CD4-positive, alpha-beta T cell (primary cell): ENCODE data around the gene ARHGEF28. TPM values are rescaled to one million over a fixed set of nuclear protein-coding genes. Genes with fewer than 3 reads are reported as not detected.

ENCODE experiments used
- ATAC-seq: fragments of 200-7000 bp; cut with Tn5 transposase; one replicate; pipeline ENCODE4 v1.10.0; 2022; ENCODE audit warnings: mild to moderate bottlenecking; ENCODE audit not compliant: poor library complexity
- CTCF ChIA-PET: fragments of 350-600 bp; sonication (Branson Sonifier 250); formaldehyde crosslinking; loops from one replicate; lab custom pipeline; 2021; ENCODE audit warnings: antibody characterized with exemption, inconsistent platforms; lab: Charles Lee
- POLR2A ChIA-PET: fragments of 350-600 bp; sonication (Branson Sonifier 250); formaldehyde crosslinking; loops from one replicate; lab custom pipeline; 2021; ENCODE audit warnings: antibody characterized with exemption, inconsistent platforms; lab: Charles Lee
- DNase-seq, 14 experiments: peaks; one replicate each; pipeline ENCODE4 v3.0.0-alpha.2; 2013 to 2020; ENCODE audit warnings: mixed read lengths in 2 of 14
- H3K27ac ChIP-seq, 2 donors: one replicate each; pipeline versions ENCODE4 v1.5.1 to v1.7.0; 2013; ENCODE audit warnings: low read length in 2 of 2, low read depth in 1 of 2, mild to moderate bottlenecking in 1 of 2
- H3K27me3 ChIP-seq, 2 experiments: 1 replicate in 1 of 2; 2 replicates in 1 of 2; pipeline versions ENCODE4 v1.6.1 to v1.7.0; 2013; ENCODE audit warnings: low read length in 2 of 2, control low read depth in 1 of 2, mild to moderate bottlenecking in 1 of 2, moderate library complexity in 1 of 2; ENCODE audit not compliant: insufficient read depth in 2 of 2, control insufficient read depth in 1 of 2
- H3K36me3 ChIP-seq: one replicate; pipeline ENCODE4 v1.6.1; 2013; ENCODE audit warnings: low read length, control low read depth; ENCODE audit not compliant: insufficient read depth
- H3K4me1 ChIP-seq: one replicate; pipeline ENCODE4 v1.6.1; 2013; ENCODE audit warnings: low read length, control low read depth; ENCODE audit not compliant: insufficient read depth
- H3K4me3 ChIP-seq: one replicate; pipeline ENCODE4 v1.5.1; 2013; ENCODE audit warnings: mild to moderate bottlenecking, low read length, moderate library complexity
- H3K9me3 ChIP-seq, 2 experiments: 1 replicate in 1 of 2; 2 replicates in 1 of 2; pipeline versions ENCODE4 v1.6.1 to v1.7.0; 2013; ENCODE audit warnings: low read length in 2 of 2, mild to moderate bottlenecking in 2 of 2, control low read depth in 1 of 2, moderate library complexity in 1 of 2; ENCODE audit not compliant: control insufficient read depth in 1 of 2, insufficient read depth in 1 of 2
- H3K27ac Mint-ChIP-seq: one replicate; pipeline ENCODE4 v1.8.0; 2020; ENCODE audit warnings: mixed read lengths
- H3K27me3 Mint-ChIP-seq: one replicate; pipeline ENCODE4 v1.8.0; 2021; ENCODE audit warnings: mixed read lengths
- H3K36me3 Mint-ChIP-seq: one replicate; pipeline ENCODE4 v1.8.0; 2021; ENCODE audit warnings: low read depth, mixed read lengths
- H3K4me1 Mint-ChIP-seq: one replicate; pipeline ENCODE4 v1.8.0; 2021; ENCODE audit warnings: low read depth, mixed read lengths
- H3K4me3 Mint-ChIP-seq: one replicate; pipeline ENCODE4 v1.8.0; 2020; ENCODE audit warnings: mild to moderate bottlenecking, mixed read lengths
- H3K9me3 Mint-ChIP-seq: one replicate; pipeline ENCODE4 v1.8.0; 2020; ENCODE audit warnings: mixed read lengths
- intact Hi-C, 2 experiments: fragments of 100-400 bp; cut with DNase I in 1 of 2; cut with micrococcal nuclease in 1 of 2; formaldehyde crosslinking; loops; one replicate each; pipeline versions ENCODE4 v1.15.1 to v1.9.0; 2023 to 2025; cut with DNase I, micrococcal nuclease
- total RNA-seq, 174 experiments: library from RNA in 2 of 174; stranded (reverse) in 2 of 174; gene quantifications; one replicate each; pipeline ENCODE4 v1.2.3 and lab custom pipeline; 2021 to 2026
- TF ChIP-seq, protein P1 (sequence below): fragments of 200-600 bp; IDR thresholded peaks from one replicate; pipeline ENCODE4 v1.8.0; 2022; ENCODE audit warnings: antibody characterized with exemption, mild to moderate bottlenecking

Gene ARHGEF28
- total RNA-seq, 2 experiments from 2014 or later = not detected

DNA sequence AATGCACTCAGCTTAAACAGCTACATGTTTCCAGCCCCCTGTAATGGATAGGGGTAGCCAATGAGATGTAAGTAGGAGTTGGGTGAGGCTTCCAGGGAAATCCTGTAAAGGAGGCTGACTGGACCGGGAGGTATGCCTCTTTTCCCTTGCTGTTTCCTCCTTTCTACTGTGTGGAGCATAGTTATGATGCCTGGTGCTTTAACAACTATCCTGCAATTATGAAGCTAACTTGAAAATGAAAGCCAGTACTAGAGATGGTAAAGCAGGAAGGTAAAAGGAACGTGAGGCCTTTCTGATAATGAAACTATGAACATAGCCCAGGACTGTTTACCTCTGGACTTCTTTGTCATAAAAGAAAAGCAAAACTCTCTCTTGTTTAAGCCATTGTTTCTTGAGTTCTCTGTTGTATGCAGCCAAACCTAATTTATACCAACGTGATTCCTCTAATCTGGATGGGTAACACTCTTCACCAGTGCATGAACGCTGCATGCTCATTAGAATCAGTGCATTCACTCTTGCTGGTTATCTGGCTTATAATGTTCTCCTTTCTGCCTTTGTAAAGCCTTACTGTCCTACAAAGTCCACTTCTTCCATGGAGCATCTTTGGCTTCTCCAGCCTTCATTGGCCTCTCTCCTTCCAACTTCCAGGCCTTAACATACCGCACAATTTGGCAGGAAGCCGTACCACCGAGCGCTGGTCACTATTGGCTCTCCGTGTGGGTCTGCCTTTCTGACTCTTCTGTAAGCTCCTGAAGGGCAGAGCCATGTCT is 8.3 kb upstream of the ARHGEF28 start:
- Histone ChIP-seq H3K27me3 (peaks cover under 1 to 8% of the 10 kb centered on the region in 2 experiments), H3K4me1 (no peaks in the 10 kb centered on the region), H3K4me3 (no peak overlapping the region), H3K36me3 (no peaks in the 10 kb centered on the region), H3K9me3 (no peaks in the 10 kb centered on the region), H3K27ac (no peak overlapping the region)
- intact Hi-C loops = no loop called here
- ChIA-PET CTCF (no interaction called here), POLR2A (no interaction called here)
- Mint-ChIP-seq H3K27ac (no peak overlapping the region), H3K27me3 (peaks cover 37% of the 10 kb centered on the region), H3K4me3 (no peak overlapping the region), H3K4me1 (no peaks in the 10 kb centered on the region), H3K9me3 (no peaks in the 10 kb centered on the region), H3K36me3 (no peaks in the 10 kb centered on the region)
- TF ChIP-seq, protein P1, sequence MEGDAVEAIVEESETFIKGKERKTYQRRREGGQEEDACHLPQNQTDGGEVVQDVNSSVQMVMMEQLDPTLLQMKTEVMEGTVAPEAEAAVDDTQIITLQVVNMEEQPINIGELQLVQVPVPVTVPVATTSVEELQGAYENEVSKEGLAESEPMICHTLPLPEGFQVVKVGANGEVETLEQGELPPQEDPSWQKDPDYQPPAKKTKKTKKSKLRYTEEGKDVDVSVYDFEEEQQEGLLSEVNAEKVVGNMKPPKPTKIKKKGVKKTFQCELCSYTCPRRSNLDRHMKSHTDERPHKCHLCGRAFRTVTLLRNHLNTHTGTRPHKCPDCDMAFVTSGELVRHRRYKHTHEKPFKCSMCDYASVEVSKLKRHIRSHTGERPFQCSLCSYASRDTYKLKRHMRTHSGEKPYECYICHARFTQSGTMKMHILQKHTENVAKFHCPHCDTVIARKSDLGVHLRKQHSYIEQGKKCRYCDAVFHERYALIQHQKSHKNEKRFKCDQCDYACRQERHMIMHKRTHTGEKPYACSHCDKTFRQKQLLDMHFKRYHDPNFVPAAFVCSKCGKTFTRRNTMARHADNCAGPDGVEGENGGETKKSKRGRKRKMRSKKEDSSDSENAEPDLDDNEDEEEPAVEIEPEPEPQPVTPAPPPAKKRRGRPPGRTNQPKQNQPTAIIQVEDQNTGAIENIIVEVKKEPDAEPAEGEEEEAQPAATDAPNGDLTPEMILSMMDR = no peak
- DNase-seq = no peak
- no peak for ATAC-seq

DNA sequence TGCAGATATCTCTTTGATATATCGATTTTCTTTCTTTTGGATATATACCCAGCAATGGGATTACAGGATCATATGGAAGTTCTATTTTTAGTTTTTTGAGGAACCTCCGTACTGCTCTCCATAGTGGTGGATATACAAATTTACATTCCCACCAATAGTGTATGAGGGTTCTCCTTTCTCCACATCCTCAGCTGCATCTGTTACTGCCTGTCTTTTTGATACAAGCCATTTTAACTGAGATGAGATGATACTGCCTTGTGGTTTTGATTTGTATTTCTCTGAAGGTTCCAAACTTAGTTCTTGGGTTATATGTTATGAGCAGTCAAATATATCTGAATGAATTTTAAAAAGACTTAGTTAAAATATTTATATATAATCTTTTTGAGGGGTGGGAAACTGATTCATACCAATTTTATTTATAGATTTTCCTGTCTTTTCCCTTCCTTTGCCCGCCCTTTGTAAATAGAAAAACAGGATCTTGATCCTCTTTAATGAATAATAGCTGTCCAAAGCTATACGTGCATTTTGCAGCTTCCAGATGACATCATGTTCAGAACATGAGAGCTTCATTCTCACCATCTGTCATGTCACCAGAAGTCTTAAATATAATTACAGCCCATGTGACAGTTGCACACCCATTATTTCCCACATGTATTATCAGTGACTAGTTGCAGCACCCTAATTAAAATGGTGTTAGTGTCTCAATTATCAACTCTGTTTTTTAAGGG is 6.2 kb upstream of the ARHGEF28 start:
- POLR2A ChIA-PET = no interaction called here
- H3K4me3 Mint-ChIP-seq = no peak overlapping the region
- TF ChIP-seq, protein P1 = no peak
- H3K36me3 Mint-ChIP-seq = no peaks in the 10 kb centered on the region
- no peak overlapping the region for H3K4me3 ChIP-seq
- peaks cover 43% of the 10 kb centered on the region for H3K27me3 Mint-ChIP-seq
- intact Hi-C loops = no loop called here
- no peaks in the 10 kb centered on the region for H3K4me1 ChIP-seq
- H3K4me1 Mint-ChIP-seq = no peaks in the 10 kb centered on the region
- no peaks in the 10 kb centered on the region for H3K36me3 ChIP-seq
- DNase-seq = no peak
- H3K9me3 ChIP-seq = no peaks in the 10 kb centered on the region
- ATAC-seq = no peak
- H3K9me3 Mint-ChIP-seq = no peaks in the 10 kb centered on the region
- H3K27ac ChIP-seq = no peak overlapping the region
- no peak overlapping the region for H3K27ac Mint-ChIP-seq
- H3K27me3 ChIP-seq = peaks cover 8 to 10% of the 10 kb centered on the region in 2 experiments
- CTCF ChIA-PET = no interaction called here

DNA sequence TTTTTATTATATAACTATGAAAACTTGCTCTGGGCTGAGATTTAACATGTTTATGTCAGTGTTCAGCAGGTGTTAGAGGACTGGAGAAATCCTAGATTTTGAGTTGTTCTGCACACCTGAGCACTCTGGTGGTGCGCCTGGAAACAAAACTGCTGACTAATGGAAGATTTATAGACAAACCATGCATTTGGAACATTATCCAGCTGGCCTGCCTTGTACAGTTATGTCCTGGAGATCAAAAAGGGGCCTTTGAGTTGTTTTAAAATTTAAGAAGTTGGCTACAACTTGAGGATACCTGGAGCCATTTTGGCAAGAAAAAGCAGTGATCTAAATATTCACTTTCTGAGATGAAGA is 5.7 kb upstream of the ARHGEF28 start:
- Histone ChIP-seq H3K36me3 (no peaks in the 10 kb centered on the region), H3K4me3 (no peak overlapping the region), H3K27me3 (peaks cover 10 to 11% of the 10 kb centered on the region in 2 experiments), H3K4me1 (peaks cover 1% of the 10 kb centered on the region), H3K27ac (no peak overlapping the region), H3K9me3 (no peaks in the 10 kb centered on the region)
- H3K36me3 Mint-ChIP-seq = no peaks in the 10 kb centered on the region
- peaks cover 2% of the 10 kb centered on the region for H3K4me1 Mint-ChIP-seq
- ChIA-PET CTCF (no interaction called here), POLR2A (no interaction called here)
- no peaks in the 10 kb centered on the region for H3K9me3 Mint-ChIP-seq
- no peak for ATAC-seq
- intact Hi-C loops = no loop called here
- TF ChIP-seq, protein P1 = no peak
- no peak for DNase-seq
- no peak overlapping the region for H3K27ac Mint-ChIP-seq
- peaks cover 40% of the 10 kb centered on the region for H3K27me3 Mint-ChIP-seq
- H3K4me3 Mint-ChIP-seq = no peak overlapping the region
